WTC11 (cell line): ENCODE results near the gene PTPRN2.

Source experiments
- CTCF ChIP-seq: fragments of 200-600 bp; IDR thresholded peaks from 2 replicates; pipeline ENCODE4 v1.8.0; 2022; ENCODE audit warnings: antibody characterized with exemption
- FOXJ3 ChIP-seq: sonication (generic); formaldehyde crosslinking; IDR thresholded peaks from 2 replicates; pipeline ENCODE4 v1.9.0; 2021; ENCODE audit warnings: missing genetic modification reagents, mild to moderate bottlenecking, borderline replicate concordance
- FOXP1 ChIP-seq: sonication (generic); formaldehyde crosslinking; IDR thresholded peaks from 2 replicates; pipeline ENCODE4 v1.8.0; 2022; ENCODE audit warnings: missing genetic modification reagents, mild to moderate bottlenecking, moderate library complexity, borderline replicate concordance
- HMGXB4 ChIP-seq: sonication (generic); formaldehyde crosslinking; IDR thresholded peaks from 2 replicates; pipeline ENCODE4 v1.8.1; 2023; ENCODE audit warnings: mild to moderate bottlenecking, moderate library complexity, missing genetic modification reagents
- JAZF1 ChIP-seq: fragments of 250-450 bp; sonication (Bioruptor Pico); IDR thresholded peaks from 2 replicates; pipeline ENCODE4 v1.9.0; 2021; ENCODE audit warnings: moderate library complexity, mild to moderate bottlenecking, inconsistent platforms
- JUN ChIP-seq: sonication (generic); formaldehyde crosslinking; IDR thresholded peaks from 2 replicates; pipeline ENCODE4 v1.8.0; 2023; ENCODE audit warnings: mild to moderate bottlenecking, missing genetic modification reagents
- MXD4 ChIP-seq: fragments of 250-450 bp; sonication (Bioruptor Pico); IDR thresholded peaks from 2 replicates; pipeline ENCODE4 v1.8.0; 2021; ENCODE audit warnings: mild to moderate bottlenecking, moderate library complexity, borderline replicate concordance
- OVOL2 ChIP-seq: fragments of 250-450 bp; sonication (Bioruptor Pico); IDR thresholded peaks from 2 replicates; pipeline ENCODE4 v1.9.0; 2021; ENCODE audit warnings: mild to moderate bottlenecking, borderline replicate concordance
- STAT6 ChIP-seq: sonication (generic); formaldehyde crosslinking; conservative IDR thresholded peaks from 2 replicates; pipeline ENCODE4 v1.8.1; 2023; ENCODE audit warnings: mild to moderate bottlenecking, low read depth, missing genetic modification reagents, moderate library complexity
- TEAD4 ChIP-seq: sonication (generic); formaldehyde crosslinking; IDR thresholded peaks from 2 replicates; pipeline ENCODE4 v1.8.0; 2022; ENCODE audit warnings: mild to moderate bottlenecking, missing genetic modification reagents
- USF2 ChIP-seq: sonication (generic); formaldehyde crosslinking; IDR thresholded peaks from 2 replicates; pipeline ENCODE4 v1.8.1; 2023; ENCODE audit warnings: mild to moderate bottlenecking, missing genetic modification reagents, moderate library complexity
- ZNF121 ChIP-seq: sonication (generic); formaldehyde crosslinking; IDR thresholded peaks from 2 replicates; pipeline ENCODE4 v1.8.0; 2023; ENCODE audit warnings: missing genetic modification reagents
- ZSCAN18 ChIP-seq: fragments of 250-450 bp; sonication (Bioruptor Pico); IDR thresholded peaks from 2 replicates; pipeline ENCODE4 v2.1.2; 2022; ENCODE audit warnings: mild to moderate bottlenecking, moderate library complexity

- TF ChIP-seq CTCF (no peak), FOXP1 (CRISPR knock-in tag) (no peak), JAZF1 (CRISPR knock-in tag) (no peak), ZSCAN18 (CRISPR knock-in tag) (no peak), TEAD4 (CRISPR knock-in tag) (no peak), STAT6 (CRISPR knock-in tag) (no peak), HMGXB4 (CRISPR knock-in tag) (no peak), MXD4 (no peak), FOXJ3 (CRISPR knock-in tag) (no peak), ZNF121 (no peak), JUN (no peak), USF2 (CRISPR knock-in tag) (no peak), OVOL2 (CRISPR knock-in tag) (no peak)
Measured at GRCh38 chr7:157928808-157929425, 658.7 kb downstream of the PTPRN2 start.
